IMR-90 (cell line): ENCODE results near the gene GNAS-AS1. TPM values are rescaled to one million over a fixed set of nuclear protein-coding genes. Genes with fewer than 3 reads are reported as not detected.

Source experiments
- ATAC-seq: fragments of 200-7000 bp; cut with Tn5 transposase; 2 replicates; pipeline ENCODE4 v1.9.1; 2020; ENCODE audit warnings: low read depth, mild to moderate bottlenecking, moderate library complexity
- BruUV-seq: library from RNA; stranded (reverse); fragments of 400-500 nt; replicated peaks from 2 replicates; lab custom pipeline; 2021; lab: Mats Ljungman, UMichigan
- CTCF ChIA-PET: fragments of 300-600 bp; formaldehyde crosslinking; extraction: SDS; loops from one replicate; lab custom pipeline; 2021; ENCODE audit warnings: antibody characterized with exemption; lab: Yijun Ruan, JAX
- POLR2A ChIA-PET: fragments of 300-600 bp; sonication (Branson Sonifier 250); formaldehyde crosslinking; loops from one replicate; lab custom pipeline; 2022; ENCODE audit warnings: antibody characterized with exemption; ENCODE audit not compliant: unreplicated experiment; lab: Charles Lee
- DNase-seq: peaks from one replicate; pipeline ENCODE4 v3.0.0; 2013
- H2AFZ ChIP-seq: replicated peaks from 2 replicates; pipeline ENCODE3; 2013; ENCODE audit warnings: low read length, mild to moderate bottlenecking; ENCODE audit not compliant: poor library complexity
- H2AK5ac ChIP-seq: 2 replicates; pipeline ENCODE4 v1.6.1; 2013; ENCODE audit warnings: low read depth, low read length, inconsistent platforms
- H2AK9ac ChIP-seq: replicated peaks from 2 replicates; pipeline ENCODE3; 2013; ENCODE audit warnings: mild to moderate bottlenecking, low read depth, low read length, moderate library complexity; ENCODE audit not compliant: poor library complexity
- H2BK120ac ChIP-seq: 2 replicates; pipeline ENCODE4 v1.6.1; 2013; ENCODE audit warnings: low read depth, low read length, inconsistent platforms
- H2BK15ac ChIP-seq: 3 replicates; pipeline ENCODE4 v1.6.1; 2013; ENCODE audit warnings: low read depth, low read length, inconsistent platforms
- H2BK20ac ChIP-seq: 2 replicates; pipeline ENCODE4 v1.6.1; 2013; ENCODE audit warnings: low read depth, mild to moderate bottlenecking, inconsistent platforms, low read length, moderate library complexity
- H2BK5ac ChIP-seq: 2 replicates; pipeline ENCODE4 v1.6.1; 2013; ENCODE audit warnings: mild to moderate bottlenecking, low read depth, low read length, inconsistent platforms; ENCODE audit not compliant: poor library complexity, severe bottlenecking
- H3K14ac ChIP-seq: replicated peaks from 2 replicates; pipeline ENCODE4 v1.6.1; 2013; ENCODE audit warnings: low read depth, low read length, inconsistent platforms
- H3K18ac ChIP-seq: 2 replicates; pipeline ENCODE4 v1.6.1; 2013; ENCODE audit warnings: low read depth, low read length, control low read depth
- H3K23ac ChIP-seq: 2 replicates; pipeline ENCODE4 v1.6.1; 2013; ENCODE audit warnings: low read depth, low read length, inconsistent platforms
- H3K27ac ChIP-seq: 2 replicates; pipeline ENCODE4 v1.5.1; 2013; ENCODE audit warnings: mild to moderate bottlenecking, control low read depth, low read length; ENCODE audit not compliant: insufficient read depth
- H3K27me3 ChIP-seq: 2 replicates; pipeline ENCODE4 v1.6.1; 2013; ENCODE audit warnings: low read length; ENCODE audit not compliant: control insufficient read depth, insufficient read depth
- H3K36me3 ChIP-seq: 2 replicates; pipeline ENCODE4 v1.6.1; 2013; ENCODE audit warnings: low read length, mixed read lengths; ENCODE audit not compliant: control insufficient read depth, insufficient read depth
- H3K4ac ChIP-seq: 2 replicates; pipeline ENCODE4 v1.6.1; 2013; ENCODE audit warnings: low read depth, low read length, inconsistent platforms
- H3K4me1 ChIP-seq: 2 replicates; pipeline ENCODE4 v1.6.1; 2013; ENCODE audit warnings: low read length, mixed read lengths; ENCODE audit not compliant: control insufficient read depth, insufficient read depth
- H3K4me2 ChIP-seq: 2 replicates; pipeline ENCODE4 v1.6.1; 2013; ENCODE audit warnings: low read depth, mild to moderate bottlenecking, control low read depth, low read length, moderate library complexity
- H3K4me3 ChIP-seq: 2 replicates; pipeline ENCODE4 v1.5.1; 2013; ENCODE audit warnings: low read depth, mild to moderate bottlenecking, control low read depth, low read length, moderate library complexity; ENCODE audit not compliant: insufficient read depth
- H3K56ac ChIP-seq: 2 replicates; pipeline ENCODE4 v1.6.1; 2013; ENCODE audit warnings: low read length, inconsistent platforms; ENCODE audit not compliant: insufficient read depth; ENCODE audit errors: extremely low read depth
- H3K79me1 ChIP-seq, 2 experiments: 2 replicates each; pipeline ENCODE4 v1.6.1; 2013; ENCODE audit warnings: low read length in 2 of 2, inconsistent platforms in 1 of 2, low read depth in 1 of 2
- H3K9ac ChIP-seq: 2 replicates; pipeline ENCODE4 v1.6.1; 2013; ENCODE audit warnings: low read depth, low read length, control low read depth
- H3K9me1 ChIP-seq: 2 replicates; pipeline ENCODE4 v1.6.1; 2013; ENCODE audit warnings: low read length, inconsistent platforms; ENCODE audit not compliant: insufficient read depth
- H3K9me3 ChIP-seq: 2 replicates; pipeline ENCODE4 v1.6.1; 2013; ENCODE audit warnings: low read length; ENCODE audit not compliant: control insufficient read depth, insufficient read depth
- H4K20me1 ChIP-seq: 2 replicates; pipeline ENCODE4 v1.6.1; 2013; ENCODE audit warnings: low read length, inconsistent platforms; ENCODE audit not compliant: insufficient read depth
- H4K5ac ChIP-seq: 2 replicates; pipeline ENCODE4 v1.6.1; 2013; ENCODE audit warnings: mild to moderate bottlenecking, low read depth, low read length, control low read depth
- H4K8ac ChIP-seq, 2 experiments: 2 replicates each; pipeline ENCODE4 v1.6.1; 2013; ENCODE audit warnings: low read depth in 2 of 2, low read length in 2 of 2, control low read depth in 1 of 2, inconsistent platforms in 1 of 2
- H4K91ac ChIP-seq: 2 replicates; pipeline ENCODE4 v1.6.1; 2013; ENCODE audit warnings: low read depth, low read length, inconsistent platforms; ENCODE audit not compliant: insufficient read depth
- BHLHE40 ChIP-seq: fragments of 150-350 bp; IDR thresholded peaks from 2 replicates; pipeline ENCODE4 v1.6.1; 2016; ENCODE audit warnings: mild to moderate bottlenecking, low read depth, low read length
- CEBPB ChIP-seq: IDR thresholded peaks from 2 replicates; pipeline ENCODE4 v1.6.1; 2012; ENCODE audit warnings: low read depth, low read length, improper control_type of control experiment
- CHD1 ChIP-seq: IDR thresholded peaks from 2 replicates; pipeline ENCODE4 v1.6.1; 2012; ENCODE audit warnings: low read depth, low read length, improper control_type of control experiment
- ELK1 ChIP-seq: fragments of 150-350 bp; IDR thresholded peaks from 2 replicates; pipeline ENCODE4 v1.6.1; 2016; ENCODE audit warnings: low read depth, mild to moderate bottlenecking, low read length, moderate library complexity, borderline replicate concordance
- MAFK ChIP-seq: IDR thresholded peaks from 2 replicates; pipeline ENCODE4 v1.6.1; 2012; ENCODE audit warnings: low read depth, low read length, improper control_type of control experiment
- MXI1 ChIP-seq: IDR thresholded peaks from 2 replicates; pipeline ENCODE4 v1.6.1; 2012; ENCODE audit warnings: low read depth, mild to moderate bottlenecking, low read length, moderate library complexity, borderline replicate concordance
- NFE2L2 ChIP-seq: fragments of 150-350 bp; IDR thresholded peaks from 2 replicates; pipeline ENCODE4 v1.6.1; 2016; ENCODE audit warnings: low read depth, mild to moderate bottlenecking, low read length
- RAD21 ChIP-seq: IDR thresholded peaks from 2 replicates; pipeline ENCODE4 v1.6.1; 2012; ENCODE audit warnings: low read length, improper control_type of control experiment
- RCOR1 ChIP-seq: IDR thresholded peaks from 2 replicates; pipeline ENCODE4 v1.6.1; 2012; ENCODE audit warnings: mild to moderate bottlenecking, low read length, improper control_type of control experiment; ENCODE audit not compliant: insufficient replicate concordance
- SMC3 ChIP-seq: fragments of 150-350 bp; IDR thresholded peaks from 2 replicates; pipeline ENCODE4 v1.6.1; 2016; ENCODE audit warnings: low read depth, mild to moderate bottlenecking, antibody characterized with exemption, low read length, moderate library complexity
- WGBS, 2 experiments: methylation state at CpG; one replicate each; pipeline versions ENCODE4 v1.1.5 to v1.1.7; 2013; ENCODE audit warnings: missing lambda C conversion rate in 2 of 2; ENCODE audit not compliant: insufficient read length in 1 of 2; ENCODE audit errors: extremely low coverage in 2 of 2; 5-methylcytosine and 5-hydroxymethylcytosine counted together
- dilution Hi-C: fragments of 300-500 bp; cut with HindIII; formaldehyde crosslinking; loops from one replicate; pipeline ENCODE4 v1.14.3; 2018; ENCODE audit warnings: low sequenced_read_pairs; ENCODE audit not compliant: unreplicated experiment
- in situ Hi-C: fragments of 300-500 bp; cut with MboI; formaldehyde crosslinking; loops from 3 replicates; pipeline ENCODE4 v1.14.3; 2019; ENCODE audit warnings: low sequenced_read_pairs, inconsistent platforms, mixed read lengths
- intact Hi-C: fragments of 100-400 bp; cut with micrococcal nuclease; formaldehyde crosslinking; loops from 2 replicates; pipeline ENCODE4 v1.10.0; 2022
- polyA plus RNA-seq, 3 experiments: library from polyadenylated mRNA; depleted of rRNA; stranded (reverse); fragments of >200 nt; gene quantifications; 2 replicates each; pipeline ENCODE4 v1.2.3, GENCODE V29; 2012; ENCODE audit warnings: low replicate concordance in 1 of 3
- total RNA-seq: library from RNA; depleted of rRNA; stranded (reverse); fragments of >200 nt; gene quantifications from 2 replicates; pipeline ENCODE4 v1.2.3, GENCODE V29; 2012
- TF ChIP-seq, protein P1 (sequence below): conservative IDR thresholded peaks from 2 replicates; pipeline ENCODE4 v1.5.1; 2012; ENCODE audit warnings: mild to moderate bottlenecking, low read depth, low read length, improper control_type of control experiment
- TF ChIP-seq, protein P2 (sequence below): fragments of 150-350 bp; IDR thresholded peaks from 2 replicates; pipeline ENCODE4 v1.6.1; 2017; ENCODE audit warnings: mild to moderate bottlenecking, antibody characterized with exemption, low read length, low read depth

GNAS-AS1 gene
- total and polyA plus RNA-seq, 2 of the 4 experiments (the other 2 are of a cell fraction), result 0.54 to 0.60 TPM

GRCh38 chr20:58784321-58785074, 66.2 kb downstream of the GNAS-AS1 start:
- ChIA-PET CTCF (interaction anchor here (1.2 kb wide), 1 partner anchor 9 kb away, joined by 3 read pairs; no protein-coding TSS in a partner anchor), POLR2A (no interaction called here)
- Histone ChIP-seq H3K56ac (no peak overlapping the region), H3K27ac (no peak overlapping the region), H4K20me1 (no peaks in the 10 kb centered on the region), H4K91ac (no peak overlapping the region), H3K27me3 (peaks cover 72% of the 10 kb centered on the region), H3K18ac (no peak overlapping the region), H2AFZ (no peak overlapping the region), H3K23ac (no peak overlapping the region), H3K9me1 (no peaks in the 10 kb centered on the region; the same call in 1 of the 2 replicates), H2BK120ac (no peak overlapping the region), H3K36me3 (no peaks in the 10 kb centered on the region), H3K9ac (no peak overlapping the region), H3K4me2 (no peak overlapping the region), H3K14ac (no peak overlapping the region), H3K4me3 (no peak overlapping the region), H3K79me1 (no peaks in the 10 kb centered on the region), H3K4ac (no peak overlapping the region), H4K8ac (no peak overlapping the region), H2AK5ac (no peak overlapping the region), H3K9me3 (no peaks in the 10 kb centered on the region; the same call in 1 of the 2 replicates), H2BK5ac (no peak overlapping the region), H4K5ac (no peak overlapping the region), H2BK15ac (no peak overlapping the region), H3K4me1 (no peaks in the 10 kb centered on the region), H2AK9ac (no peak overlapping the region), H2BK20ac (no peak overlapping the region)
- TF ChIP-seq RAD21, result no peak
- TF ChIP-seq, protein P1, sequence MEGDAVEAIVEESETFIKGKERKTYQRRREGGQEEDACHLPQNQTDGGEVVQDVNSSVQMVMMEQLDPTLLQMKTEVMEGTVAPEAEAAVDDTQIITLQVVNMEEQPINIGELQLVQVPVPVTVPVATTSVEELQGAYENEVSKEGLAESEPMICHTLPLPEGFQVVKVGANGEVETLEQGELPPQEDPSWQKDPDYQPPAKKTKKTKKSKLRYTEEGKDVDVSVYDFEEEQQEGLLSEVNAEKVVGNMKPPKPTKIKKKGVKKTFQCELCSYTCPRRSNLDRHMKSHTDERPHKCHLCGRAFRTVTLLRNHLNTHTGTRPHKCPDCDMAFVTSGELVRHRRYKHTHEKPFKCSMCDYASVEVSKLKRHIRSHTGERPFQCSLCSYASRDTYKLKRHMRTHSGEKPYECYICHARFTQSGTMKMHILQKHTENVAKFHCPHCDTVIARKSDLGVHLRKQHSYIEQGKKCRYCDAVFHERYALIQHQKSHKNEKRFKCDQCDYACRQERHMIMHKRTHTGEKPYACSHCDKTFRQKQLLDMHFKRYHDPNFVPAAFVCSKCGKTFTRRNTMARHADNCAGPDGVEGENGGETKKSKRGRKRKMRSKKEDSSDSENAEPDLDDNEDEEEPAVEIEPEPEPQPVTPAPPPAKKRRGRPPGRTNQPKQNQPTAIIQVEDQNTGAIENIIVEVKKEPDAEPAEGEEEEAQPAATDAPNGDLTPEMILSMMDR, result no peak
- no peak for TF ChIP-seq CEBPB
- TF ChIP-seq NFE2L2, result no peak
- no peak for TF ChIP-seq MAFK
- no peak for TF ChIP-seq MXI1
- TF ChIP-seq, protein P2, sequence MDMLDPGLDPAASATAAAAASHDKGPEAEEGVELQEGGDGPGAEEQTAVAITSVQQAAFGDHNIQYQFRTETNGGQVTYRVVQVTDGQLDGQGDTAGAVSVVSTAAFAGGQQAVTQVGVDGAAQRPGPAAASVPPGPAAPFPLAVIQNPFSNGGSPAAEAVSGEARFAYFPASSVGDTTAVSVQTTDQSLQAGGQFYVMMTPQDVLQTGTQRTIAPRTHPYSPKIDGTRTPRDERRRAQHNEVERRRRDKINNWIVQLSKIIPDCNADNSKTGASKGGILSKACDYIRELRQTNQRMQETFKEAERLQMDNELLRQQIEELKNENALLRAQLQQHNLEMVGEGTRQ, result no peak
- no peak for TF ChIP-seq BHLHE40
- no peak for TF ChIP-seq CHD1
- TF ChIP-seq ELK1, result no peak
- no peak for TF ChIP-seq RCOR1
- TF ChIP-seq SMC3, result no peak
- intact Hi-C loops, result no loop called here
- ATAC-seq, result no peak
- DNase-seq, result no peak
- BruUV-seq, result no TSS peak
- 40% methylated on average over 6 of the region's 15 CpGs; no CpG with 5 or more reads in 1 of the 2 experiments for WGBS, 2 experiments
- in situ Hi-C loops, result no loop called here
- dilution Hi-C loops, result no loop called here
